SIG-M5 (cell line): ENCODE measurements around the gene SGCG.
"Not testable (repeated sequence)": the region's sequence is repeated elsewhere in the genome, so short reads cannot be mapped to it uniquely, and the experiment has no call there.

Experiments
- DNase-seq: peaks from one replicate; lab custom pipeline; 2025; lab: John Stamatoyannopoulos, UW

The SGCG gene

DNA sequence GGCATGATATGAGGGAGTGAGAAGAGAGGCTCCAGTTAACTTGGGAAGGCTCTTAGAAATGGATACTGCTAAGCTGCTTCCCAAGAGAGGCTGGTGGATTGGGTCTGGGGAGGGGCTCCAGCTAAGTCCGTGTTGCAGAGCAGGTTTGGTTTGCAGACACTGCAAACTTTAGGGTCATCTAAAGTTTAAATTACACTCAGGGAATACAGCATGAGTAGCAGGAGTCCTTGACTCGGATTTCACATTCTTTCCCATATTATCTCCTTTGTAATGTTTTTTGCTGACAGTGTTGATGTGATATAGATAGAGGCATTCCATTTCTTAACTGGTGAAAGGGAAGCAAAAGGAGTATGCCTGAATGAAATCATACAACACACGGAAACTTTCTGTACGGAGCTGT, 31.9 kb downstream of the SGCG start:
- no peak for DNase-seq

DNA sequence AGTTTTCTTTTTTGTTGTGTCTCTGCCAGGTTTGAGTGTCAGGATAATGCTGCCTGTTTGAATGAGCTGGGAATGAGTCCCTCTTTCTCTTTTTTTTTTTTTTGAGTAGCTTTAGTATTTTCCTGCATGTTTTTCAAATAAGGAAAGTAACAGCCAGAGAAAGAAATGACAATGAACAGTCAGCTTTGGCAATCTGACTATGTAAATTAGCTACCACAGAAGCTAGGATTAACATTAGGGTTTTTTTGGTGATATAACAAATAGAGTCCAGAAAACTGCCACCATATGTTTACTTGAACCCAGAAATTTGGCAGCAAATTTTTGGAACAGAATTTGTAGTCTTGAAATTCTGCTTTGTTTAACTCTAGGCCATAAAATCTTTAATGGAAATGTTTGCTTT, 50.5 kb downstream of the SGCG start:
- no peak for DNase-seq

DNA sequence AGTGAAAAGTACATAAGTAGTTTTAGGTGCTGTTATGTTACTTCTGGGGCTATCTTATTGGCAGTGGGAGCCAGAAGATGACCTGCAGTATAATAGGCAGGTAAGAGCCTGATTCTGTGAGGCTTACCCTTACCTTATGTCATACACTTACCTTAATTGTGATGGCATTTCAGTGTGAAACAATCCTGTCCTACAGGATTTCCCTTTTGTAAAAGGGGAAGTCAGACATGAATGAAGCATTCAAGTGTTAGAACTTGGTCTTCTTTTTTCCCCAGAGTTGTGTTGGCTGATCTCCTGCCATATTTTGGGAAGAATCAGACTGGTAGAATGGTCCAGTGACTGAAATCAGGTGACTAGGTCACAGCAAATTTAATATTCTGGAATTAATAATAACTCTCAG, 55.2 kb downstream of the SGCG start:
- DNase-seq = no peak

DNA sequence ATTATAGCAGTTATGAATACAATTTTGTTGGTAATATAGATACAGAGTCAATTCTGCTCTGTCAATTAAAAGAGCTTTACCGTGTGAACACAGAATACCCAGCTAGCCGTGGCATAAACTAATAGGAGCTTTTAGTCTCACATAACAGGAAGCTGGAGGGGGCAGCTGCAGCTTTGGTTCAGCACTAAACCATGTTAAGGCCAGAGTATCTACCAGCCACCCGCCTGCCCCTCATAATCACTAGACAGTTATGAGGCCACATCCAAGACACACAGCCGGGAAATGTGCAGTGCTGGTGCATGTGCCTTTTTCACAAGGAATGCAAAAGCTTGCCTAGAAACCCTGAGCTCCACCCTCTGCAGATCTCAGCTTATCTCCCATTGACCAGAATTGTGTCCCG, 62.3 kb downstream of the SGCG start:
- no peak for DNase-seq

DNA sequence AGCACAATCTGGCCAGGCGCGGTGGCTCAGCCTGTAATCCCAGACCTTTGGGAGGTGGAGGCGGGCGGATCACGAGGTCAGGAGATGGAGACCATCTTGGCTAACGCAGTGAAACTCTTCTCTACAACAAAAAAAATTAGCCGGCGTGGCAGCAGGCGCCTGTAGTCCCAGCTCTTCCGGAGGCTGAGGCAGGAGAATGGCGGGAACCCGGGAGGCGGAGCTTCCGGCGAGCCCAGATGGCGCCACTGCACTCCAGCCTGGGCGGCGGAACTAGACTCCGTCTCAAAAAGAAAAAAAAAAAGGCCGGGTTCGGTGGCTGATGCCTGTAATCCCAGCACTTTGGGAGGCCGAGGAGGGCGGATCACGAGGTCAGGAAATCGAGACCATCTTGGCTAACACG, 67.6 kb downstream of the SGCG start:
- DNase-seq = not testable (repeated sequence)

DNA sequence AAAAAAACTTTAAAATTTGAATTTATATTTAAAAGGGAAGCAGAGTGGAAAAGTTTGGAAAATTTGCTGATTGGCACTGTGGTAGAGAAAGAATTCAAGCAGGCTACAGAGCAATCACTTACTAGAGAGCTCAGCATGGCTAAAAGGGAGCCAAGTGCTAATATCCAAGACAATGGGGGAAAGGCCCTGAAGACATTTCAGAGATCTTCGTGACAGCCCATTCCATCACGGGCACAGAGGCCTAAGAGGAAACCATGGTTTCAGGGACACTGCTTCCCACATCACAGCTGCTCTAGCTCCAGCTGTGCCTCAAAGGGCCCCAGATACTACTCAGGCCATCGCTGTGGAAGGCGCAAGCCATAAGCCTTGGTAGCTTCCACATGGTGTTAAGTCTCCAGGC, 73.7 kb downstream of the SGCG start:
- DNase-seq = no peak

DNA sequence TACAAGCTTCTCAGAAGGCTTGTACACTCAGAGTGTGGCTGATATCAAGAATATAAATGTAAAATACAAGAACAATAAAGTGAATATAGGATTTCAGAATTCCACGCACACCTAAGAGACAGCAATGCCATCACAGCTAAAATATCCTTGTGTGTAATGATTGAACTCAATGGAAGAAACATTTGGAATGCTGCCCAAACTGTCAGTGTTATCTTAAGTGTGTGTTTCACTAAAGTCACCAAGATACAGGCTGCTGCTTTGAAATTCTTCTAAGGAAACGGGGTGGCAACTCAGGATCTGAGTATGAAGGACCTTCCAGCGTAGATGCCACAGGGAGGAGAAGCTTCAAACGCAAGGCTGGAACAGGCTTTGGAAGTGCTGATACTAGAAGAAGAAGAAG, 86.8 kb downstream of the SGCG start:
- no peak for DNase-seq

DNA sequence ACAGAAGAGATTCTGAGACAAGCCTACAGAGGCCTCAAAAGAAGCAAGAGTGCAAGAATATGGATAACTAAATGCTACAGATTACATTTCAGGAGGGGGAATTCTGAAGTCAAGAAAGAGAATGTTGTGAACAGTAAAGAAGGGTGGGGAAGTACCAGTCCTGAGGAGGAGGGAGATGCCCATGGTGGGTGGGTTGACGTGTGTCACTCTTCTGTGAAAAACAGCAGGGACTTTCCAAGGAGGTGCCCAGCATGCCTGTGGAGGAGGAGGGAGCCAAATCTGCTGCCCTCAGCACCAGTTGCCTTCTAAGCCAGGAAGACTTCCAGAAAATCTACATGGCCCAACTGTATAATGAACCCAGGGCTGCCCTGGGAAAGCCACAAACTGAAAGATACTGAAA, 87.7 kb downstream of the SGCG start:
- DNase-seq = no peak

DNA sequence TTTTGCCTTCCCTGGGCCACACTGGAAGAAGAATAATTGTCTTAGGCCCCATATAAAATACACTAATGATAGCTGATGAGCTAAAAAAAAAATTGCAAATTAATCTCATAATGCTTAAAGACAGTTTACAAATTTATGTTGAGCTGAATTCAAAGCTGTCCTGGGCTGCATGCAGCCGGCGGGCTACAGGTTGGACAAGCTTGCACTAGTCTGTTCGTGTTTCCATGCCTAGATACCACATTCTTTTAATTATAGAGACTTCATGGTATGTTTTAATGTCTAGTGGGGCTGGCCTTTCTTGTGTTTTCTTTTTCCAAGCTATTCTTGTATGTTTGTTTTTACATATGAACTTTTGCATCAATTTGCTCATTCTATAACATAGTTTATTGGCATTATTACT, 90.6 kb downstream of the SGCG start:
- no peak for DNase-seq

DNA sequence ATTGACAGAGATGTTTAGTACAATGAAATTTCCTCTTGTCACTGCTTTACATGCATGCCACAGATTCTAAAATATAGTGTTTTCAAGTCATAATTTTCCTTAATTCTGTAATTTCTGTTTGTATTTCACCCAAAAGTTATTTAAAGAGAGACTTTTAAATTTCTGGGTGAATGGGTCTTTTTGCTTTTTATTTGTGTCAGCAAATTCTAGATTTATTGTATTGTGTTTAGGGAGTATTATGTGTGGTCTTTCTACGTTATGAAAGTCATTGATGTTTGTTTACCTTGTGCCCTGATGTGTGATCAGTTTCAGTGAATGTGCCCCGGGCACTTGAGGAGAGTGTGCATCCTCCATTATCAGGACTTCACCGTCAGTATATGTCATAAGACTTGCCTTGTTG, 92.7 kb downstream of the SGCG start:
- DNase-seq = no peak

DNA sequence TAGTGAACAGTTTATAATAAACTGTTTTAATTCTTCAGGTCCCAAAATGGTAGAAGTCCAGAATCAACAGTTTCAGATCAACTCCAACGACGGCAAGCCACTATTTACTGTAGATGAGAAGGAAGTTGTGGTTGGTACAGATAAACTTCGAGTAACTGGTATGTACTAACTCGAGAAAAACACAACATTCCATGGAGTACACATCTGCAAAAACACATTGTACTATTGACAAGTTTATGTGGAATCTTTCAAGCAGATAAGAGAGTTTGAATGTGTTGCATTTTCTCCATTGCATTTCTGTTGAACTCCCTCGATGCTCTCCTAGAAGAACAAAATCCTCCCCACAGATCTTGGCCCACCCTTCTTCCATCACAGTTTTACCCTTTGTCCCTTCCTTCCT, 98.5 kb downstream of the SGCG start:
- DNase-seq = no peak

DNA sequence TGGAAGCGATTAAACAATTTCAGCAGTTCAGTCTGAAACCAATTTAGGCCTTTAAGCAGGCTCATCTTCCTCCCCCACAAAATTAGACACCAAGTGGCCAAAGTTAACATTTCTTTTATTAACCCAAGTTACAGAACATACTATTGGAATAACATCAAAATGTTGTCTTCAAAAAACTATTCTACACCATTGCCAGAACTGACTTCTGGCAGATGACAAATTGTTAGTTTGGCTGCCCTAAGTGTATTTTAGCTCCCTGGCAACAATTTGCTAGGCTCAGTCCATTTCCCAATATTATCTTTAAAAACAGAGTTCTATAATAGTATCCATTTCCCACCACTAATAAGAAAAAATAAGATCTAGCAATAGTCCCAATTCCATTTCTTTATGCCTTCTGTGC, 107.8 kb downstream of the SGCG start:
- DNase-seq = no peak

DNA sequence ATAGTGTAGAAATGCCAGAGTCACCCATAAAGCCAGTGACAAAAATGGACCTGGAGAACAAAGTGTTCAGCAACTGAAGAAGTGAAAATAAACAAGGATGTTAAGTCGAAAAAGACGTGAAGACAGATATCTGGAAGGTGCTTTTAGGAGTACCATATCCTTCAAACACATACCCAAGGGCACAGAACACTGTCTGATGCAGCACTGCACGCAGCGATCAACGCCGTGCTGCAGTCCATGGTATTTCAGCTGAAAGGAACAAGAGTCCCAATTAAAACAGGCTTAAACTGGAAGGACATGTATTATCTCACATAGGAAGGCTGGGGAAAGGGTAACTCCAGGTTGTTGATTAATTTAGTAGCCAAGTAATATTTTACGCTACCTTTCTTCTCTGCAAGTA, 108.2 kb downstream of the SGCG start:
- DNase-seq = no peak

DNA sequence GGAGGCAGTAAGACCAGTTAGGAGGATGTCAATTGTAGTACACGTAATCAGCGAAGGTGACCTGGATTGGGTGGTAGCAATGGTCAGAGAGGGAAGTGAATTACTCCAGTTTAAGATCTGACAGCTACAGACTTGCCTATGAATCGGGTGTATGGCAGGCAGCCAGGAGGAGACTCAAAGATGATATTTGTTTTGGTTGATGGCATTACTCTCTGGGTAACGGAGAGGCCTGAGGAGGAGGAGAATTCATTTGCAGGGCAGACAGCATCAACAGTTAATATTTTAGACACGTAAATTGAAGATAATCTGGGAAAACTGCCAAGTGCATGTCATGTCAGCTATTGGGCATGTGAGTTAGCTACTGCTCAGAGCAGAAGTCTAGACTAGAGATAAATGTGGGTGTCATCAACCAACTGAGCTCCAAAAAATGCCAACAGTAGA, 109.2 kb downstream of the SGCG start:
- DNase-seq = no peak

DNA sequence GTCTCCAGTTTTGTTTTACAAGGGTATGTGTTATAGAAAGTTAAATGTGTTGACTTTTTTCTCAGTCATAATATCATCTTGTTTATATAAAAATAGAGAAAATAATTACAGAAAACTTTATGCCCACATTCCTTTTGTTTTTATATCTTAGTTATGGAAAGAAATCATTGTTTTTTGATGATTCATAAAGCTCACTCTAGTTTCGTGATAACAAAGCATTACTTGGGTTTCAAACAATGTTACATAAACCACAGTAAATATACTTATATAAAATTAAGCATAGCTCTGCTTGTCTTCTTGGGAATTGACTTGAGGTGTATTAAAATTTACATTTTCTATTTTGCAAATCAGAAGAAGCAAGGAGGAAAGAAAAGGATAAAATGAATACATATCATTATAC, 111.8 kb downstream of the SGCG start:
- DNase-seq = no peak

DNA sequence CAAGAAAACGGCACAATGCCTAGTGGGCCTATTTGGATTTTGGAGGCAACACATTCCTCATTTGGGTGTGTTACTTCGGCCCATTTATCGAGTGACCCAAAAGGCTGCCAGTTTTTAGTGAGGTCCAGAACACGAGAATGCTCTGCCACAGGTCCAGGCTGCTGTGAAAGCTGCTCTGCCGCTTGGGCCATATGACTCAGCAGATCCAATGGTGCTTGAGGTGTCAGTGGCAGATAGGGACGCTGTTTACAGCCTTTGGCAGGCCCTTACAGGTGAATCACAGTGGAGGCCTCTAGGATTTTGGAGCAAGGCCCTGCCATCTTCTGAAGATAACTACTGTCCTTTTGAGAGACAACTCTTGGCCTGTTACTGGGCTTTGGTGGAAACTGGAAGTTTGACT, 134.1 kb downstream of the SGCG start:
- not testable (repeated sequence) for DNase-seq

DNA sequence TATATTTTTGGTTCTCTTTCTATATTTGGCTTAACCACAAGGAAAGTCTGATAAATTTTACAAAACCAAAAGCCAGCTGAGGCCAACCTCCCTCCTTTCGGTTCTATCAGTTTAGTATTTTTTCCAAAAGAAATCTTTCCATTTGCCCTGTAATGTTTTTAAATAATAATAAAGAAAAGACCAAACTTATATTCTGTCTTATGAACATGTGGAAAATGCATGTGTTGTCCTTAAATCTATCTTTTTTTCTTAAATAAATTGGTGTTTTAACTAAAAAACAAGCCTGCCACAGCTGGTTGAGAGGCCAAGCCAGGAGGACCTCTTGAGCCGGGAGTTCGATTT, 139.1 kb downstream of the SGCG start:
- DNase-seq = no peak

DNA sequence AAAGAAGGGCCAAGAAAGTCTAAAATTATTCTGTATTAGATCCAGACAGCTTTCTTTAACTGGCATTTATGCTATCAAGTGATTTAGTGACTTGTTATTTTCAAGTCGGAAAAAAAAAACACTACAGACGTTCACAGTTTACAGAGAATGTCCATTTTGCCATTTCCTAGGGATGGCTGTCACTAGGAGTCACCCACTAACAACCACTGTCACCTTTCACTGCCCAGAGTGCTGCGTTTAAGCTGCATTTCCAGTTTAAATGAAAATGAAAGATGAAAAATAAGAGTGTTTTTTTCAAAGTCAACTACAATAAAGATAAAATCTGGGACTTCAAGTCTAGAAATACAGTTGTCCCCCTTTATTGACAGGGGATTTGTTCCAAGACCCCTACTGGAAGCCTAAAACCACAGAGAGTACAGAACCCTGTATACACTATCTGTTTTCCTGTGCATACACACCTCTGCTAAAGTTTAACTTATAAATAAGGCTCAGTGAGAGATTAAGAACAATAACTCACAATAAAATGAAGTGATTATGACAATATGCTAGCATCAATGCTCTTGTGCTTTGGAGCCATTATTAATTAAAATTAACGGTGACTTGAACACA, 140.3 kb downstream of the SGCG start:
- DNase-seq = no peak

DNA sequence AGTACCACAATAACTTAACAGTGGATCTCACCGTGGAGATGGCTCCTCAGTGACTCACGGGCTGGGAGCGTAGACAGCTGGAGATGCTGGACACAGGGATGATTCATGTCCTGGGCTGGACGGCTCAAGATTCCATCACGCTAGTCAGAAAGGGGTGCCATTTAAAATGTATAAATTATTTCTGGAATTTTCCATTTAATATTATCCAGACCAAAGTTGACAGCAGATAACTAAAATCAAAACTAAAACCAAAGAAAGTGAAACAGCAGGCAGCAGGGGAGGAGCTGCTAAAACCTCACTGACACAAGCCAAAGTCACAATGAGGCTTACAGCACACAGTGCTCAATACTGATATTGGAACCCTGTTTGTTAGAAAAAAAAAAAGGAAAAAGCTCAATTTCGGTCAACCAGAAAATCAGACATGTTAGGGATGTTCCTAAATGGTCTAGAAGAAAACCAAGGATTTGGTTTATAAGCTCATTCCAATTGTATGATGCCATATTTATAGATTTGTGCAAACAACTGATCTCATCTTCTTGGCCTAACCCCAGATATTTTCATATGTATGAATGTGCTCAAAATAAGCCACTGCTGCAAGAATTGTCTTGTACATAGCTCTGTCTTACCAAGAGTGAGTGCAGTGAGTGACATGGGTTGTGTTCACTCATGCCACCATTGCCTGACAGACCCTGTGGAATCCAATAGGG, 140.9 kb downstream of the SGCG start:
- no peak for DNase-seq

DNA sequence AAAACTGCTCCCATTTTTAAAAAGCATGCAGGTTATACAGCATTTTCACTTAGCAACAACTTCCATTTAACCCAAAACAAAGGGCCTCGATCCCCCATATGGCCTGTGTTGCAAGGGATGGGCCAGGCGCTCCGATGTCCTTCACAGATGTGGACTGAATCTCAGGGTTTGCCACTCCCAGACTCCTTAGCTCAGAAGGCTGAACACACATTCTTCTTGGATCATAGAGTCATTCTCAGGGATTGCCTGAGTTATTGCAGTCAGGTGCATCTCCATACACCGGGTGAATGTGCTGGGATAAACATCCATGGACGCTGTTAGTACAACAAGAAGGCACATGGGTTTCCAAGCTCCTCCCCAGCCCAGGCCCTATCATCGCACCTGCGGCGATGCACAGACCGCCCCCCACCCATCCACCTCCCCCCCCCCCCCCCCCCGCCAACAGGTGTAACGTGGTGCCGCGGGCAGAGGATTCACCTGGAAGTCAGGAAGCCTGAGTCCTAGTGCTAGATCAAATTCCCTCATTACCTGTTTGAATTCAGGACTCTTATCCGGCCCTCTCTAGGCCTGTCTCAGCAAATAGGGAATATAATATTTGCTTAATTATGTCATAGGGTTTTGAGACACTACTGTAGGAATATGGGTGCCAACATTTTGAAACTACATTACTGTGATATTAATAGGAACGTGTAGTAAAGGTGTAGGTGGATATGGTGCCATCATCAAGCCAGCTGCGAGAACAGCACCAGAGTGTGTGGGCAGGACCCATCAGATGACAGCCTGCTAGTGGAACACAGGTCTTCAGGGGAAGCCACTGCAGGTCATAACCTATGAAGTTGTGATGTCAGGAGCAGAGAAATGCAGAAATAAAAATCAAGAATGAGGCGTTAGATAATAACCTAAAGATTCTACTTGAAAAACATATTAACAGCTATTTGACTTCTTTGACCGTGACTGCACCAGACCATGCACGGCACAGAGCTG, 141.9 kb downstream of the SGCG start:
- no peak for DNase-seq

DNA sequence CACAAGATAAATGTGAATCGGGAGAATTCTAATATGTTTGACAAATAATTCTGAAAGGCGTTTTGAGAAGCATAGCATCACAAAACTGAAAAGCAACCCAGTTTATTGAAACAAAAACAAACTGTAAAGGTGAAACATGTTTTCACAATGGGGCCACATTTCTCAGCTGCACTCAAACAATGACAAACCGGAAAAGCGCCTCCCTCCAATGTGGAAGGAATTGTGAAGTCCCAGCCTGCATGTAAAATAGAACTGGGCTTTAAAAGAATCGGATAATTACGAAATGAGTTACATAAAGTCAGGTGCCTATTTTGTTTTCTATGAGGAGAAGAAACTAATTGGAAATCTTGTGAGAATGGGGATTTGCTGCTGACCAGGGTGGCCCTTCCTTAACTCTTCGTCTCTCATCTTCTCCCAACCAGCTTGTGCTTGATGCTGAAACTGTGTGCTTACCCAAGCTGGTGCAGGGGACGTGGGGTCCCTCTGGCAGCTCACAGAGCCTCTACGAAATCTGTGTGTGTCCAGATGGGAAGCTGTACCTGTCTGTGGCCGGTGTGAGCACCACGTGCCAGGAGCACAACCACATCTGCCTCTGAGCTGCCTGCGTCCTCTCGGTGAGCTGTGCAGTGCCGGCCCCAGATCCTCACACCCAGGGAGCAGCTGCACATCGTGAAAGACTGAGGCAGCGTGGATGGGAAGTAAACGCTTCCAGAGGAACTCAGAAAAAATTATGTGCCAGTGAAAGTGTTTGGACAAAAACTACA, 143.3 kb downstream of the SGCG start:
- no peak for DNase-seq

DNA sequence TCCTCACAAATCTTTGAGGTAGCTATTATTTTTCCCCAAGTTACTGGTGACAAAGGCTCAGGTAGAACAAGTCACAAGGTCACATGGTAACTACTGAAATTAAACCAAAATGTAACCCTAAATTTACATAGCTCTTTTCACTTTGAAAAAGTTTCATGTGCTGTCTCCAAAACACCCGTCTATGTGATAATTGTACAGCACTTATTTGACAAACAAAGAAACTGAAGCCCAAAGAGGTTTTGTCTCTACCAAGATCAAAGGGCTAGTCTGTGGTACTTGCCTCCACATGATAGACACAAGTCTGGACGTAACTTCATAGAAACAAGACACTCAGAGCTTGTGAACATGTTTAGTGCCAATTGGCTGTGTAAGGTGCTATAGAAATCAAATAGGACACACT, 144.4 kb downstream of the SGCG start:
- no peak for DNase-seq
